ENCODE data around the gene COX10.
"Not testable (repeated sequence)": the region's sequence is repeated elsewhere in the genome, so short reads cannot be mapped to it uniquely, and the experiment has no call there.

COX10 gene

DNA sequence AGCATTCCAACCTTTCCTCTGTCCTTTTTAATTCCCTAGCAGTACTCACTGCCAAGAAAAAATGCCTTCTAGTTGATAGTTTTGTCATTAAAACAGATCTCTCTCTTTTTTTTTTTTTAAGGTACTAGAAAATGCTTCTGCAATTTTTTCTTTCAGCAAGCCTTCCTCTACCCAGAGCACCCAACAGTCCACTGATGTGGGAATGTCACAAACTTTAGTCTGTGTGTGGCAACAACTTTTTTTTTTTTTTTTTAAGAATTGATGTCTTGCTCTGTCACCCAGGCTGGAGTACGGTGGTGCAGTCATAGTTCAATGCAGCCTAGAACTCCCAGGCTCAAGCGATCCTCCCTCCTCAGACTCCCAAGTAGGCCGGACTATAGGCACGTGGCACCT, 132.7 kb downstream of the COX10 start:
- no peak for DNase-seq (ENCODE audit: extremely low read depth in 1 of 2, low read depth in 1 of 2)

- DNase-seq (ENCODE audit: extremely low read depth in 1 of 2, low read depth in 1 of 2), result no peak
Measured at GRCh38 chr17:14202388-14203166, 133.3 kb downstream of the COX10 start.

DNA sequence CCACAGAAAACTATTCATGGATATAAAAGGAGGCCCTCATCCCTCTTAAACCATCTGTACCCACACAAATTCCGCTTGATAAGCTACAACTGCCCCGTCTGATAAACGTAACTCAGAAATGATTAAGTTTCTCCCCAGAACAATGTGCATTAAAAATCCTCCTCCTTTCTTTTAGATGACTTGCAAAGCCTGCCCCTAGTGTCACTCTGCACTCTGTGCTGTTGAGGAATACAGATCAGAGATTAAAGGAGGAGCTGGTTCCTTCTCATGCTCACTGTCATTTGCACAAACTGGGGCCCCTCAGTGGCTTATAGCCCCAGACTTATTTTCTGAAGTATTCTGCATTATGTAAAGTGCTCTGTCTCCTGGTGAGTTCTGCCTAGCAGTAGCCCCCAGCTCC, 134.1 kb downstream of the COX10 start:
- DNase-seq (ENCODE audit: extremely low read depth in 1 of 2, low read depth in 1 of 2), result no peak

DNA sequence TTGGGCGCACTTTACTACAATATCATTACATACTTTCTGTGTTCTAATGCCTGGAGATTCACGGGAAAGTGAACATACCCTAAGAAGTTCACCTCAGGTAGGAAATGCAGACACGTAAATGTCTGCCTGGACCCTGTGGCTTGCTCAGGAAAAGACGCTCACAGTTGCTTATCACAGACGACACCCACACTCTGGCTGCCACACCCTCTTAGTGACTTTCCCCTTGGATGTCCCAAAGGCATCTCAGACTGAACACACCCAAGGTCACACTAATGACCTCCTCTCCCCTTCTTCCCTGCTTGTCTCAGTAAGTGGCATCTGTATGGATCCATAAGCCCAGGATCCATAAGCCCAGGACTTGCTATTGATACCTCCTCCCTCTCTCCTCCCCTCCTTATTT, 134.8 kb downstream of the COX10 start:
- DNase-seq (ENCODE audit: extremely low read depth in 1 of 2, low read depth in 1 of 2), result no peak

DNA sequence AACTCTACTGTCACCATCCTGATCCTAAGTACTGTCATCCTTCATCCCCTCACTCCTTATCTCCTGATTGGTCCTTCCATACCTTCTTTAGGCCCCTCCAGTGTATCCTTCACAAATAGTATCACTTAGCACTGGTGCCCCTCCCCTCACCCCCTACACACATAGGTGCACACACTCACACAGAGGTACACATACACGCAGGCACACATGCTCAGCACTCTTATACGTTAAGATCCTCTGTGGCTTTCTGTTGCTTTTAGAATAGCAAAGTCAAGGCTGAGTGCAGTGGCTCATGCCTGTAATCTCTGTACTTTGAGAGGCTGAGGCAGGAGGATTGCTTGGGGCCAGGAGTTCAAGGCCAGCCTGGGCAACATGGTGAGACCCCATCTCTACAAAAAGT, 135.2 kb downstream of the COX10 start:
- DNase-seq (ENCODE audit: extremely low read depth in 1 of 2, low read depth in 1 of 2), result no peak

DNA sequence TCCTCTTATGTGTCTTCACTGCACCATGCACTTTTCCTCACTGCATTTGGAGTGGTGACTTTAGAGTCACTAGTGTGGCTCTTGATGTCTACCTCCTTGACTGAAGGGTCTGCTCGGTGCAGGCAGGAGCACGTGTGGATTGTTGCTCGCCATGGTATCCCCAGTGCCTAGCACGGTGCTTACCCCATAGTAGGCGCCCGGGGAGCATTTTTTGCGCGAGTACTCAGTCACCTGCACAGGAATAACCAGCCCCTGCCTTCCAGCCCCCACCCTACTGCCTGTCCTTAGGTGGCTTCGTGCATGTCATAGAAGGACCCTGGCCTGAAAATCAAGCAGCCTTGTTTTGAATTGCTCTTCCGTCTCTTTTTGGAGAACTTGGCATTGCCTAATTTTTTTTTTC, 136.1 kb downstream of the COX10 start:
- DNase-seq (ENCODE audit: extremely low read depth in 1 of 2, low read depth in 1 of 2), result no peak

DNA sequence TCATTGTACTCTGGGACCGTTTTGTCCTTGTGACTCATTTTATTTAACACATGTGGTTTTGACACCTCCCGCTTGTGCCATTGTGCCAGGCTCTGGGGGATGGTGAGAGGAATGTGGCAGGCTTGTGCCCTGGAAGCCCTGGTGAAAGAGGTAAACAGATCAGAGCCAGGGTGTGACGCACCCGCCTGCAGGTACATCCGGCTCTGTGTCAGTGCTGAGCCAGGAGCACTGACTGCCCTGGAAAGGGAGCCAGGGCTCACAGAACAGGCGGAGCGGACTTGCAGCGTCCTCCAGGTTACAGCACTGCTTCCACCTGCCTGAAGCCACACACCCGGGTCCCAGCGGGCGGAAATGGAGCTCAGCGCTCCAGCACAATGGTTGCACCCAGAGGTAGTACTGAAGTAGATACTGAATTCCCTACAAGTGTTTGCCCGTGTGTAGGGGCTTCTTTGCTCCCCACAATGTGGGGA, 136.7 kb downstream of the COX10 start:
- peak in 1 of 2 donors; percentile 58 for DNase-seq (ENCODE audit: extremely low read depth in 1 of 2, low read depth in 1 of 2)

GRCh38 chr17:14206891-14207290, 137.6 kb downstream of the COX10 start:
- DNase-seq (ENCODE audit: extremely low read depth in 1 of 2, low read depth in 1 of 2), result no peak

DNA sequence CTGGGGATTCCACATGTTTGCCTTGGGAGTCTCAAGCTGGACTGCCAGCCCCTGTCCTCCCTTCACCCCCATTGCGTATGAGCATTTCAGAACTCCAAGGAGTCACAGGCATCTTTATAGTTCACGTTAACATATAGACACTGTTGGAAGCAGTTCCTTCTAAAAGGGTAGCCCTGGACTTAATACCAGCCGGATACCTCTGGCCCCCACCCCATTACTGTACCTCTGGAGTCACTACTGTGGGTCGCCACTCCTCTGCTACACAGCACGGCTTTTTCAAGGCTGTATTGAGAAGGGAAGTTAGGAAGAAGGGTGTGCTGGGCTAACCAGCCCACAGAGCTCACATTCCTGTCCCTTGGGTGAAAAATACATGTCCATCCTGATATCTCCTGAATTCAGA, 138.5 kb downstream of the COX10 start:
- no peak for DNase-seq (ENCODE audit: extremely low read depth in 1 of 2, low read depth in 1 of 2)

- no peak for DNase-seq (ENCODE audit: extremely low read depth in 1 of 2, low read depth in 1 of 2)
Measured at GRCh38 chr17:14209215-14209614, 139.9 kb downstream of the COX10 start.

GRCh38 chr17:14211246-14211645, 141.9 kb downstream of the COX10 start:
- DNase-seq (ENCODE audit: extremely low read depth in 1 of 2, low read depth in 1 of 2), result no peak

DNA sequence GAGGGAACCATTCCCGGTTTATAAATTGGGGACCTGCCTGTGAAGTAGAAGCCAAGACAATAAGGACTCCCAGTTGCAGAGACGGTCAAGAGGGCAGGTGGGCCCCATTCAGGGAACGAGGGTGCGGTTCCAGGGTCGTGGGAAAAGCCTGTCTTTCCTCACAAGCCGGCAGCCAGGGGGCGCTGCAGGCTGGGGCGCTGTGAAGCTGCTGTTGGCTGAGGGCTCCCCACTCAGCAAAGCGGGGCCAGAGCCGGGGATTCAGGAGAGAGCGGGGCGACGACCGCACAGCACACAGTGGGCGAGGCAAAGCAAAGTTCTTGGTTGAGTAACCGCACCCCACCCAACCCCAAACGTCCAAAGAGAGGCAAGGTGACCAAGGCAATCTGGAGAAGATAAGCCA, 142.5 kb downstream of the COX10 start:
- no peak for DNase-seq (ENCODE audit: extremely low read depth in 1 of 2, low read depth in 1 of 2)

GRCh38 chr17:14212401-14212800, 143.1 kb downstream of the COX10 start:
- DNase-seq (ENCODE audit: extremely low read depth in 1 of 2, low read depth in 1 of 2), result no peak

GRCh38 chr17:14214271-14214670, 145.0 kb downstream of the COX10 start:
- no peak for DNase-seq (ENCODE audit: extremely low read depth in 1 of 2, low read depth in 1 of 2)

- no peak for DNase-seq (ENCODE audit: extremely low read depth in 1 of 2, low read depth in 1 of 2)
Measured at GRCh38 chr17:14222611-14223010, 153.3 kb downstream of the COX10 start.

DNA sequence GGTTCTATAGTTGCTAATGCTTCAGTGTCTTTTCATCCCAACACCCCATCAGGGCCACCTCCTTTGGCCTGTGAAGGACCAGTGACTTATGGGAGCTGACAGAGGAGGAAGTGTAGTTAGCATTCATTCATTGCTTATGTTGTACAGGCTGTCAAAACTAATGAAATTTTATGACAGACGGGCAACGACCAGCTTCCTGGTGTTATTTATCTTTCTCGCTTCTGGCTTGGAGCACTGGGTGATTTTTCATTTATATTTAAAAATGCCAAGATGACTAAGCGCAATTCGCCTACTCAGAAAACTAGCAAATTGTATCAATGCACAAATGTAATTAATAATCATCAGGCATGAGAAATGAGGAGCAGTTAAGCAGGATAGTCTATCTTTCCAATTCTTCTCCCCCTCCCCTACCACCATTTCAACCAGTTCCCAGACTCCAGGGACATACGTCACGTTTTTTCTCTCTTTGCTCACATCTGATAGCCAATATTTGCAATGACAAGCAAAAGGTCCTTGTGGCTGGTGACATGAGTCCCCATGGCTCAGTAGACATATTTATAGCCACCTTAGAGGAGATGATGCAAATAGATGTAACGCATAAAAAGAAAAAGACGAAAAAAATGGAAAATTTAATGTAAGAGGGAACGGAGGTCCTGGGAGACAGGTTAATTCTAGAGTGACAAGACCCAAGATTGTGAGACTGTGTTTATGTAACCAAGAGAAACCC, 156.1 kb downstream of the COX10 start:
- no peak for DNase-seq (ENCODE audit: extremely low read depth in 1 of 2, low read depth in 1 of 2)

- DNase-seq (ENCODE audit: extremely low read depth in 1 of 2, low read depth in 1 of 2), result no peak
Measured at GRCh38 chr17:14227052-14227451, 157.7 kb downstream of the COX10 start.

DNA sequence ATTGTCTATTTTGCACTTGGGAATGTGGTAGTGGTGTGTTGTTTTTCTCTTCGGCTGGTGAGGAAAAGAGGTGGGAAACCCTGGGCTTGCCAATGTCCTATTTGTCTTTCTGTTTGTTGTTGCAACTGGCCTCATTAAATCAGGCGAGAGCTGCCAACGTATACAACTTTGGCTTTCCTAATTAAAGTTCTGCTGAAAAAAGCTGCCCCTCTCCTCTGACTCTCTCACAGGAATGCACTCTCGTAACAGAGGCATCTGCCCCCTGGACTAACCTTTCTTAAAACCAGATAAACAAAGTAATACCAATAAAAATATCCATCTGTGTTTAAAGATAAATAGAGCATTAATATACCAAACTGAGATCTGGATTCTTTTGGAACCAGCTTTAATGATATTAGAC, 159.6 kb downstream of the COX10 start:
- DNase-seq (ENCODE audit: extremely low read depth in 1 of 2, low read depth in 1 of 2), result no peak

GRCh38 chr17:14231187-14231586, 161.9 kb downstream of the COX10 start:
- DNase-seq (ENCODE audit: extremely low read depth in 1 of 2, low read depth in 1 of 2), result not testable (repeated sequence)

DNA sequence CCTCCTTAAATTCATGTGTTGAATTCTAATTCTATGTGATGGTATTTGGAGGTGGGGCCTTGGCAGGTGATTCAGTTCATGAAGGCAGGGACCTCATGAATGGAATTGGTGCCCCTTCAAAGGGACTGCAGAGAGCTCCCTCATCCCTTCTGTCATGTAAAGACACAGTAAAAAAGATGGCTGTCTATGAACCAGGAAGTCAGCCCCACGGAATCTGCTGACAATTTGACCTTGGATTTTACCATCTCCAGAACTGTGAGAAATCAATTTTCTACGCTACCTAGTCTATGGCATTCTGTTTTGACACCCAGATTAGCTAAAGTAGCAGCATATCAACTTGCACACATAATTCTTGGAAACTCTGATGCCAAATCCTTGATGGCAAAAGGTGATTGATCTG, 165.7 kb downstream of the COX10 start:
- DNase-seq (ENCODE audit: extremely low read depth in 1 of 2, low read depth in 1 of 2), result not testable (repeated sequence)

DNA sequence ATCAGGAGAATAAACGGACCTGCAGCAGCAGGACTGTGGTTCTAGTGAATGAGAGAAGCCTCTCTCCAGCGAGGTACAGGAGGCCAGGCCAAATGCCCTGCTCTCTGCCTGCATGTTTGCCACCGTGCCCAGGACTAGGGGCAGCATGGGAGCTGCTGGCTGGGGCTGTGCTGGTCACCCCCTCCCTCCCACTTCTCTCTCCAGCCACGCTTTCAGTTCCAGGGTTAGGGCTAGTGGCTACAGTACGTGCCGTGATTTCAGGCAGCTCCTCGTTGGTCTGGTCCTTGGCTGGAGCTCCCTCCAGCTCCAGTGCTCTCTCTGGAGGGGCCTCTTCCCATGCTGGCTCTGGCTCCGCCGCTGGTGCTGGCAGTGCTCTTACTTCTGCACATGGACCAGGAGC, 166.7 kb downstream of the COX10 start:
- not testable (repeated sequence) for DNase-seq (ENCODE audit: extremely low read depth in 1 of 2, low read depth in 1 of 2)

DNA sequence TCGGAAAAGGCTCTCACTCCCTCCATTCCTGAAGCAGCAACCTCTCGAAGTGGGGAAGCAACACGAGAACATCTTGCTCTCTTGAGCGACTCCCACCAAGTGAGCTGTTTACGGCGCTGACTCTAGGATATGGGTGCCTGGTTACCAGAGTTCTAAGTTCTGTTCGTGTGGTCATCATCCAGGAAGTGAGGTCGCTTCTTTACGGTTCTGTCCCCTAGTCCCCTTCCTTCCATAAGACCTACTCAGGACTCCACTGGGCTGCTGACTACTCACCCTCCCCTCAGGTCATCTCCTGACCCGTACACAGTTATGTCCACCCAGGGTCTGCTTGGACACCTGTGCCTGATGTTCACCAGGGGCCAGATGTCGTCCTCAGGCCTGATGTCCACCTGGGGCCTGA, 167.5 kb downstream of the COX10 start, which contains the start of gene CDRT15:
TSS of gene CDRT15 (minus strand) at position 101 of the 400 bp plus-strand sequence. CDS start at position 72, 29 bp downstream.
- DNase-seq (ENCODE audit: extremely low read depth in 1 of 2, low read depth in 1 of 2), result not testable (repeated sequence)

Data from stimulated activated CD8-positive, alpha-beta memory T cell treated with anti-CD3 and anti-CD28 coated beads, Interleukin-7, amount 100 ng/mL, for 48 hours (primary cell).